ENCODE results near the gene MLXIP.

The MLXIP gene

GRCh38 chr12:122076743-122077495 is 1.6 kb upstream of the MLXIP start:
- DNase-seq (ENCODE audit: low read depth in 4 of 4, low spot score in 1 of 4): no peak

DNA sequence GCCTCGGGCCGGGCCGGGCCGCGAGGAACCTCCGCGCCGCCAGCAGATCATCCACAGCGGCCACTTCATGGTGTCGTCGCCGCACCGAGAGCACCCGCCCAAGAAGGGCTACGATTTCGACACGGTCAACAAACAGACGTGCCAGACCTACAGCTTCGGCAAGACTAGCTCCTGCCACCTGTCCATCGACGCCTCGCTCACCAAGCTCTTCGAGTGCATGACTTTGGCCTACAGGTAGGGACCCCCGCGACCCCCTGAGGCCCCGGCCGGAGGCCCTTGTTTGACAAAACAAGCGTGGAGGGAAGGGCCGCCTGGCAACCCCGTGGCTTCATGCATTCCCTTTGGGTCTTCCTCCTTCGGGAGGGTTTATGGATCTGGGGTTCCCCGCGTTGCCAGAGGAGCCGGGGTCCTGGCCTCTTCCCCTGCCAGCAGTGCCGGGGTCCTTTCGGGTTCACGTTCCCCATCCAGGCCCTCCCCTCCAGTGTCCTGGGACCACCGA is 526 bp downstream of the MLXIP start:
- peak in 1 of 4 experiments; percentile 8 for DNase-seq (ENCODE audit: low read depth in 4 of 4, low spot score in 1 of 4)

DNA sequence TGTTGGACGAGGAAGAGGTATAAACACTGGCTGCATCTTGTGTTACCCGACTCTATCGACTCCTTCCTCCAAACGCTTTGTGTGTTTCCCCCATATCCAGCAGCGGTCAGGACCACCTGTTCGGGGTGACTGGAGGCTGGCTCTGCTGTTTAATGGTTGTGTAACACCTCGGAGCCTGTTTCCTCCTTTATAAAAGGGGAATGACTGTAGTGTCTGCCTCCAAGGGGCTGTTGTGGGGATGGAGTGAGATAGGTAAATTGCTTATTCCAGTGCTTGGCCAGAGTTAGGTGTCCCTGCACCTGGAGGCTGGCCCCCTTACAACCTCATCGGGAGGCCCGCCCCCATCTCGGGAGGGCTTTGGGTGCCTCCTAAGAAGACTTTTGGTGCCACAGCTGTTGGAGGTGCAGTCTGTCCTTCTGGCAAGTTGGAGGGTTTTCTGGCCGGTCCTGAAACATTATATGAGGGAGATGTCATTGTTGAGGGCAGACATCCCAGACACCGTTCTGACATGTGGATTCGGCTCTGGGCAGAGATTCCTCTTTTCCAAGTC is 1.1 kb downstream of the MLXIP start:
- no peak for DNase-seq (ENCODE audit: low read depth in 4 of 4, low spot score in 1 of 4)

GRCh38 chr12:122080149-122081082 is 1.9 kb downstream of the MLXIP start:
- peak in 1 of 4 experiments; percentile 19 for DNase-seq (ENCODE audit: low read depth in 4 of 4, low spot score in 1 of 4)

DNA sequence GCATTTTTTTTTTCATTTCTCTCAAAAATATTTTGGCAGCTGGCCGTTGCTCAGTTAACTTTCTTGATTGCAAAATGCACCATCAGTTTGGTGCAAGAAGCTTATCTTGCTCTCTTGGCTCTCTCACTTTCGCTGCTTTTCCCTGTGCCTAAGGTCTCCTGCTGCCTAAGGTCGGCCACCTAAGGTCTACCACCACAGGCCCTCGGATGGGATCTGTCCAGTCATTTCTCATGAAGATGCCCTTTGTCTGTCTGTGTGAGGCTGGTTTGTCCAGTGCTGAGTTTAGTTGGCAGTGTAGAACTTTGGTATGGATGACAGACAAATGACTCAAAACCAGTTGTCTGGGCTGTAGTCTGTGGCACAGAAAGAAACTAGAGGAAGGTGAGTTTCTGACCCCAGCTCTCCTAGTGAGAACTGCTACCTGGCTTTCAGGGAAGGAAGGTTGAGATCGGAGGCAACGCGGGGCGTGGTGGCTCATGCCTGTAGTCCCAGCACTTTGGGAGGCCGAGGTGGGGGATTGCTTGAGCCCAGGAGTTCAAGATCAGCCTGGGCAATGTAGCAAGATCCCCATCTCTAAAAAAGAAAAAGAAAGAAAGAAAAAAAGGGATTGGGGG is 2.6 kb downstream of the MLXIP start:
- peak in 1 of 4 experiments; percentile 12 for DNase-seq (ENCODE audit: low read depth in 4 of 4, low spot score in 1 of 4)

- DNase-seq (ENCODE audit: low read depth in 4 of 4, low spot score in 1 of 4): no peak
These were observed 3.2 kb downstream of the MLXIP start for GRCh38 chr12:122081697-122082221.

- DNase-seq (ENCODE audit: low read depth in 4 of 4, low spot score in 1 of 4): peak in 1 of 4 experiments; percentile 28
These were observed 4.2 kb downstream of the MLXIP start for GRCh38 chr12:122082621-122083356.

GRCh38 chr12:122084857-122085405 is 6.4 kb downstream of the MLXIP start:
- no peak for DNase-seq (ENCODE audit: low read depth in 4 of 4, low spot score in 1 of 4)

- DNase-seq (ENCODE audit: low read depth in 4 of 4, low spot score in 1 of 4): no peak
These were observed 7.0 kb downstream of the MLXIP start for GRCh38 chr12:122085591-122085990.

GRCh38 chr12:122086116-122086515 is 7.6 kb downstream of the MLXIP start:
- DNase-seq (ENCODE audit: low read depth in 4 of 4, low spot score in 1 of 4): no peak

DNA sequence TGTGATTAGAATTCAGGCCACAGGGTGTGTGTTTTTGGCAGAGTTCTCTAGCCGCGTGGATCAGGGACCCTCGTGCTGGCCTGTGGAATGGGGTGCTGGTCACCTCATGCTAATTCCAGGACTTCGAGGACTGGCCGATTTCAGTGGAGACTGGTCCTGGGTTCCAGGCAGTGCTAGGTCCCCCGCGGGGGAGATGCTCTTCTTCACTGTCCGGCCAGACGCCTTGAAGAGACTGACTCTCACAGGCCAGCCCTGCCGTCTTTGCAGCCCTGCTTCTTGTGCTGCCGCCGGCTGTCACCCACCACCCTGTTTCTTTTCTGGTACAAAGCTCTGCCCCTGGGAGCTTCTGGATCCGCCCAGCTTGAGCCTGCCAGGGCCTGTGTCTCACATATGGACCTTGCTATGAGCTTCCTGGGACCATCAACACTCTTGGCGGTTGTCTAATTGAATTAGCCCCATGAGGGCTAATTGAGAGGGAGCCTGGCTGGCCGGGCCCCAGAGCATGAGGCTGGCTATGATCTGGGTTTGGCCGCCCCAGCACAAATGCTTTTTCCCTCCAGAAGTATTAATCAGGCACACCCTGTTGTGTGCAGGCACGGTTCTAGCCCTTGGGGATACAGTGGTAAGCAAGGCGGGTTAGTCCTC is 8.2 kb downstream of the MLXIP start:
- DNase-seq (ENCODE audit: low read depth in 4 of 4, low spot score in 1 of 4): no peak

DNA sequence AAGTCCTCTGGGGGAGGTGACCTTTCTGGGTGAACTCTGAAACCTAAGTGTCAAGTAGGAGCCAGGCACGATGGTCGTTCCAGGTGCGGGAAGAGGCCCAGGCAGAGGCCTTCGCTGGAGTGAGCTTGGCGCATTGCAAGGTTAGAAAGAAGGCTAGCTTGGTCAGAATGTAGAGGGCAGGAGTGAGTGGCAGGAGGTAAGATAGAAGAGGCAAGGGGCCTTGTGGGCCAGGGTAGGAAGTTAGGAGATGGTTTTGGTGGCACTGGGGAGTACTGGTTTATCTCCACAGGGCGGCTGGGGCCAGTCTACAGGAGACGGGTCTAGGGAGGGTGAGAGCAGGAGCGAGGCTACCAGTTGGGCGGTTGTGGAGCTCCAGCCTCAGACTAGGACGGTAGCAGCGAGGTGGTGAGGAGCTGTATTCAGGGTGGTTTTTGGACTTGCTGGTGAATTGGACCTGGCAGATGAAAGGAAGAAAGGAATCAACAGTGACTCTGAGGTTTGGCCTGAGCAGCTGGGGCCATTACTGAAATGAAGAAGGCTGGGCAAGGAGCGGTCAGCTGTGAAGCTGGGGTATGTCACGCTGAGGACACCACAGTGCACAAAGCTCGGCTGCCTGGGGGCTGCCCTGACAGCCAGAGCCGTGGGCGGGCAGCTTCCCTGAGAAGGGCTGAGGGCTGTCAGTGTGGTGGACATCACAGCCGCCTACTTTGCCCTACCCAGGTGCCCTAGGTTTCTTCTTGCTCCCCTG is 9.0 kb downstream of the MLXIP start:
- no peak for DNase-seq (ENCODE audit: low read depth in 4 of 4, low spot score in 1 of 4)

- no peak for DNase-seq (ENCODE audit: low read depth in 4 of 4, low spot score in 1 of 4)
These were observed 9.7 kb downstream of the MLXIP start for GRCh38 chr12:122088179-122088810.

DNA sequence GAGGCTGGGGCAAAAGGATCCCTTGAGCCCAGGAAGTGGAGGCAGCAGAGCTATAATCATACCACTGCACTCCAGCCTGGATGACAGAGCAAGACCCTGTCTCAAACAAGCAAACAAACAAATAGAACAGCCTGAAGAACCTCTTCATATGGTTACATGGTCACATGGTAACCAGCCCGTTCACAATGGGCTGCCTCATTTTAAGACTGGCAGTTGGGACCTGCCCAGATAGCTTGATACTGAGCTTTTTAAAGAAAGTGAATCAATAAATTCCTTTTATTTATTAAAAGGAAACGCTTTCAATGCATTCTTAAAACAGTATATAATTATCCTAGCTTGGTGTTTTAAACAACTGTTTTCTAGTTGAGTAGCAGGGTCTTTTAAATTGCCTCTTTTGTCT is 10.5 kb downstream of the MLXIP start:
- no peak for DNase-seq (ENCODE audit: low read depth in 4 of 4, low spot score in 1 of 4)

DNA sequence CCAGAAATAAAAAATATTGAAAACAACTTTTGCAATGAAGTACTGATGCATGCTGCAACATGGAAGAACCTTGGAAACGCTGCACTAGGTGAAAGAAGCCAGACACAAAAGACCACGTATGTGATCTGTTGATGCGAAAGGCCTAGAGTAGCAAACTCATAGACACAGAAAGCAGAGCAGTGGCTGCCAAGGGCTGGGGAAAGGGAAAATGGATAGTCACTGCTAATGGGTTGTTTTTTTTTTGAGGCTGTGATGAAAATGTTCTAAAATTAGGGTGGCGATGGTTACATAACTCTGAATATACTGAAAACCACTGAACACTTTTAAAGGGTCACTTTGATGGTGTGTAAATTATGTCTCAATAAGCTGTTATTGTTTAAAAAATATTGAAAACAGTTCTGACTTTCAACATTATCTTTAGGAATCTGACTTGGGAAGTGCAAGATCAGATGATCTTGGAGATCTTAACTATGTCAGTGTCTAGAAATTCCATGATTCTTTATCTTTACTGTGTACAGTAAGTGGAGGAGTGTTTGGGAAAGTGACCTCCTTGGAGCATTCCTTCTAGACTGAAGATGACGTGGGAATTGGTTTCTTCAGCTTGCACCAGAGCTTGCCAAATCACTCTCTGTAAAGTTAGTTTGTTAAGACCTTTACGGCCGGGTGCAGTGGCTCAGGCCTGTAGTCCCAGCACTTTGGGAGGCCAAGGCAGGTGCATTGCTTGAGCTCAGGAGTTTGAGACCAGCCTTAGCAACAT is 12.4 kb downstream of the MLXIP start:
- DNase-seq (ENCODE audit: low read depth in 4 of 4, low spot score in 1 of 4): no peak

DNA sequence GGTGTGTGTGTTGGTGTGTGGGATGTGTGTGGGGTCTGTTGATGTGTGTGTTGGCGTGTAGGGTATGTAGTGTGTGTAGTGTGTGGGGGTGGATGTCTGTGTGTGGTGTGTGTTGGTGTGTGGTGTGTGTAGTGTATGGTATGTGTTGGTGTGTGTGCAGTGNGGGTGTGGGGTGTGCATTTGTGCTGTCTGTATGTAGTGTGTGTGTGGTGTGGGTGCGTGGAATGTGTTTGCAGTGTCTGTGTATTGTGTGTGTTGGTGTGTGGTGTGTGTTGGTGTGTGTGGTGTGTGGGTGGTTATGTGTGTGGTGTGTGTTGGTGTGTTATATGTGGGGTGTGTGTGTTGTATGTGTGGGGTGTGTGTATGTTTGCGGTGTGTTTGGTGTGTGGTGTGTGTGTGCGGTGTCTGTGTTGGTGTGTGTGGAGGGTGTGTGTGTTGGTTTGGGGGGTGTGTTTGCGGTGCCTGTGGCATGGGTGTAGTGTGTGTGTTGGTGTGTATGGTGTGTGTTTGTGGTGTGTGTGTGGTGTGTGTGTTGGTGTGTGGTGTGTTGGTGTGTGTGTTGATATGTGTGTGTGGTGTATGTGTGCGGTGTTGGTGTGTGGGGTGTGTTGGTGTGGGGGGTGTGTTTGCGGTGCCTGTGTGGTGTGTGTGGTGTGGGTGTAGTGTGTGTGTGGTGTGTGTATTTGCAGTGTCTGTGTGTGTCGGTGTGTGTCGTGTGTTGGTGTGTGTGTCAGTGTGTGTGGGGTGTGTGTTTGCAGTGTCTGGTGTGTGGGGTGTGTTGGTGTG is 14.7 kb downstream of the MLXIP start:
- no peak for DNase-seq (ENCODE audit: low read depth in 4 of 4, low spot score in 1 of 4)
